GM21576 (cell line): Measurements from ENCODE around the gene KIF13A.
"Not testable (repeated sequence)": the region's sequence is repeated elsewhere in the genome, so short reads cannot be mapped to it uniquely, and the experiment has no call there.

Experiments
- ATAC-seq: cut with Tn5 transposase; IDR thresholded peaks from one replicate; pipeline ENCODE4 v1.9.1; 2021; ENCODE audit warnings: mild to moderate bottlenecking, moderate library complexity; ENCODE audit not compliant: unreplicated experiment

KIF13A gene

GRCh38 chr6:17737704-17738252, 249.7 kb downstream of the KIF13A start:
- no peak for ATAC-seq

GRCh38 chr6:17735311-17735710, 252.1 kb downstream of the KIF13A start:
- ATAC-seq = not testable (repeated sequence)

GRCh38 chr6:17730078-17730704, 257.2 kb downstream of the KIF13A start:
- no peak for ATAC-seq

- no peak for ATAC-seq
These were observed 258.0 kb downstream of the KIF13A start for GRCh38 chr6:17729223-17730077.

GRCh38 chr6:17728551-17729222, 258.7 kb downstream of the KIF13A start:
- no peak for ATAC-seq

- ATAC-seq = no peak
These were observed 262.4 kb downstream of the KIF13A start for GRCh38 chr6:17725083-17725482.

- no peak for ATAC-seq
These were observed 263.1 kb downstream of the KIF13A start for GRCh38 chr6:17724341-17724740.

- ATAC-seq = no peak
These were observed 265.8 kb downstream of the KIF13A start for GRCh38 chr6:17721671-17722070.

GRCh38 chr6:17719323-17720041, 268.0 kb downstream of the KIF13A start:
- ATAC-seq = no peak

GRCh38 chr6:17716221-17716620, 271.2 kb downstream of the KIF13A start:
- ATAC-seq = no peak

GRCh38 chr6:17714879-17715851, 272.3 kb downstream of the KIF13A start:
- ATAC-seq = peak; percentile 82

GRCh38 chr6:17714177-17714576, 273.3 kb downstream of the KIF13A start:
- ATAC-seq = no peak

GRCh38 chr6:17712576-17712975, 274.9 kb downstream of the KIF13A start:
- no peak for ATAC-seq

GRCh38 chr6:17710331-17710730, 277.1 kb downstream of the KIF13A start:
- ATAC-seq = no peak

GRCh38 chr6:17709476-17709875, 278.0 kb downstream of the KIF13A start:
- no peak for ATAC-seq
